Daoy (cell line): ENCODE results near the gene SPIRE2. TPM values are rescaled to one million over a fixed set of nuclear protein-coding genes. Genes with fewer than 3 reads are reported as not detected.
A peak's percentile ranks its signal among the peaks of the same experiment; 100 is the strongest.
"Not testable (repeated sequence)": the region's sequence is repeated elsewhere in the genome, so short reads cannot be mapped to it uniquely, and the experiment has no call there.

Source experiments
- DNase-seq: peaks from one replicate; pipeline ENCODE4 v3.0.0-alpha.2; 2015; ENCODE audit warnings: low read depth
- total RNA-seq: library from RNA; depleted of rRNA; stranded (reverse); fragments of >200 nt; shearing (Covaris generic); gene quantifications from 2 replicates; pipeline ENCODE4 v1.2.3, GENCODE V29; 2014

Gene SPIRE2
- total RNA-seq, 1 experiment from 2014 or later, result 6.3 TPM

- DNase-seq, result no peak
Measured at GRCh38 chr16:89811321-89811720, 17.0 kb upstream of the SPIRE2 start.

- no peak for DNase-seq
Measured at GRCh38 chr16:89815639-89816348, 12.5 kb upstream of the SPIRE2 start.

- not testable (repeated sequence) for DNase-seq
Measured at GRCh38 chr16:89818851-89819403, 9.3 kb upstream of the SPIRE2 start.

- not testable (repeated sequence) for DNase-seq
Measured at GRCh38 chr16:89819448-89819847, 8.8 kb upstream of the SPIRE2 start.

GRCh38 chr16:89821438-89822187 is 6.7 kb upstream of the SPIRE2 start:
- DNase-seq, result no peak

- no peak for DNase-seq
Measured at GRCh38 chr16:89822188-89823086, 5.8 kb upstream of the SPIRE2 start.

GRCh38 chr16:89823087-89823823 is 5.0 kb upstream of the SPIRE2 start:
- no peak for DNase-seq

- not testable (repeated sequence) for DNase-seq
Measured at GRCh38 chr16:89823824-89824148, 4.5 kb upstream of the SPIRE2 start.

- no peak for DNase-seq
Measured at GRCh38 chr16:89826531-89827382, 1.5 kb upstream of the SPIRE2 start.

- DNase-seq, result peak; percentile 52
Measured at GRCh38 chr16:89827383-89828198, 684 bp upstream of the SPIRE2 start.

GRCh38 chr16:89828870-89829629 is 775 bp downstream of the SPIRE2 start:
- DNase-seq, result no peak

- DNase-seq, result no peak
Measured at GRCh38 chr16:89829630-89830437, 1.6 kb downstream of the SPIRE2 start.

GRCh38 chr16:89831810-89832328 is 3.6 kb downstream of the SPIRE2 start:
- DNase-seq, result no peak

- not testable (repeated sequence) for DNase-seq
Measured at GRCh38 chr16:89833664-89834363, 5.5 kb downstream of the SPIRE2 start.

GRCh38 chr16:89834813-89835363 is 6.6 kb downstream of the SPIRE2 start:
- DNase-seq, result not testable (repeated sequence)

GRCh38 chr16:89836484-89836883 is 8.2 kb downstream of the SPIRE2 start:
- not testable (repeated sequence) for DNase-seq
